Measurements from ENCODE around the gene TMEM117. TPM values are rescaled to one million over a fixed set of nuclear protein-coding genes. Genes with fewer than 3 reads are reported as not detected.
"Not testable (repeated sequence)": the region's sequence is repeated elsewhere in the genome, so short reads cannot be mapped to it uniquely, and the experiment has no call there.

Gene TMEM117
- total RNA-seq, 1 donor from 2014 or later = 0.51 TPM

GRCh38 chr12:43836475-43836989, 651 bp downstream of the TMEM117 start:
- intact Hi-C loops (cut with micrococcal nuclease) = loop anchor here (1.0 kb wide), 2 partner anchors 31 to 78 kb away; partner anchors contain the start of genes IRAK4 and PUS7L

GRCh38 chr12:43840338-43840737, 4.5 kb downstream of the TMEM117 start:
- intact Hi-C loops (cut with micrococcal nuclease) = no loop called here

- intact Hi-C loops (cut with micrococcal nuclease) = no loop called here
Measured at GRCh38 chr12:43841253-43841652, 5.4 kb downstream of the TMEM117 start.

GRCh38 chr12:43842259-43842658, 6.4 kb downstream of the TMEM117 start:
- intact Hi-C loops (cut with micrococcal nuclease) = no loop called here

GRCh38 chr12:43847425-43848225, 11.7 kb downstream of the TMEM117 start:
- intact Hi-C loops (cut with micrococcal nuclease) = not testable (repeated sequence)

- intact Hi-C loops (cut with micrococcal nuclease) = no loop called here
Measured at GRCh38 chr12:43848226-43848507, 12.3 kb downstream of the TMEM117 start.

- intact Hi-C loops (cut with micrococcal nuclease) = no loop called here
Measured at GRCh38 chr12:43848786-43849185, 12.9 kb downstream of the TMEM117 start.

GRCh38 chr12:43852744-43853143, 16.9 kb downstream of the TMEM117 start:
- intact Hi-C loops (cut with micrococcal nuclease) = no loop called here

- intact Hi-C loops (cut with micrococcal nuclease) = no loop called here
Measured at GRCh38 chr12:43856972-43857371, 21.1 kb downstream of the TMEM117 start.

- intact Hi-C loops (cut with micrococcal nuclease) = no loop called here
Measured at GRCh38 chr12:43858096-43858495, 22.2 kb downstream of the TMEM117 start.

- intact Hi-C loops (cut with micrococcal nuclease) = no loop called here
Measured at GRCh38 chr12:43858991-43859390, 23.1 kb downstream of the TMEM117 start.

- intact Hi-C loops (cut with micrococcal nuclease) = no loop called here
Measured at GRCh38 chr12:43861015-43861839, 25.3 kb downstream of the TMEM117 start.

- intact Hi-C loops (cut with micrococcal nuclease) = no loop called here
Measured at GRCh38 chr12:43861840-43862150, 25.9 kb downstream of the TMEM117 start.

GRCh38 chr12:43863770-43864366, 28.0 kb downstream of the TMEM117 start:
- intact Hi-C loops (cut with micrococcal nuclease) = no loop called here

GRCh38 chr12:43864557-43864956, 28.7 kb downstream of the TMEM117 start:
- intact Hi-C loops (cut with micrococcal nuclease) = not testable (repeated sequence)

- intact Hi-C loops (cut with micrococcal nuclease) = no loop called here
Measured at GRCh38 chr12:43869184-43869583, 33.3 kb downstream of the TMEM117 start.

- intact Hi-C loops (cut with micrococcal nuclease) = not testable (repeated sequence)
Measured at GRCh38 chr12:43869765-43870164, 33.9 kb downstream of the TMEM117 start.

- intact Hi-C loops (cut with micrococcal nuclease) = not testable (repeated sequence)
Measured at GRCh38 chr12:43871258-43871657, 35.4 kb downstream of the TMEM117 start.

- intact Hi-C loops (cut with micrococcal nuclease) = no loop called here
Measured at GRCh38 chr12:43872396-43872795, 36.5 kb downstream of the TMEM117 start.

GRCh38 chr12:43878050-43878449, 42.2 kb downstream of the TMEM117 start:
- intact Hi-C loops (cut with micrococcal nuclease) = no loop called here

- intact Hi-C loops (cut with micrococcal nuclease) = loop anchor here (10.0 kb wide), 2 partner anchors 206 to 1396 kb away; no protein-coding TSS in a partner anchor
Measured at GRCh38 chr12:43880547-43880946, 44.7 kb downstream of the TMEM117 start.

All from T-helper 1 cell treated with Interleukin-12 subunit alpha and Interleukin-12 subunit beta and Interleukin-4 antibody, amounts not matched to agents 30 ng/mL and 1 ng/mL, for 36 hours (primary cell).